ENCODE results near the gene HDAC4.

HDAC4 gene

DNA sequence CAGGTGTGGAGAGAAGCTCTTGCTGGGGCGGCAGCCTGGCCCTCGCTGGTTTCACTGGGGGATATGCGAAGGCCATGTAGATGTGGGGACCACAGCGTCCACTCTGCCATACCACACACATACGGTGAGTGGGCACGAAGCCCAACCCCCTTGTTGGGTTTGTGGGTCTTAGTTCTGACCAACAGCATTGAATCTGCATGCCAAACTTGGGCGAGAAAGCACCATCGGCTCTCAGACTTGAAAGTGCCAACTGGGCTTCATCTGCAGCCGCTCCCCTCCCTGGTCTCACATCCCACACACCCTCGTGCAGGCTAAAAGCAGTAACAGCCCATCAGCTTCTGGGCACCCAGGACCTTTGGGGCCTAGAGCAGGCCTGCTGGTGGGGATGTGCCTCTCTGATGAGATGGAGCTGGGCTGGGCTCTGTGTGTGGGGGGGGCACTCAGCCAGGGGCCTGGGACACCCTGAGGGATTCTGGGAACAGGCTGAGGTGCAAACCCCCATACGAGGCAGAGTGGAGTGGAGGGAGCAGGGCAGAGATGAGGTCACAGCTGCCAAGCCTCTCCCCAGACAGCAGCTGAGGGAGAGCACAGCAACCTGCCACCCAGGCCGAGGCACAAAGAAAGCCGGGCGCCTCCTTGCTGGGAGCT, 288.6 kb downstream of the HDAC4 start:
- DNase-seq, result no peak

DNA sequence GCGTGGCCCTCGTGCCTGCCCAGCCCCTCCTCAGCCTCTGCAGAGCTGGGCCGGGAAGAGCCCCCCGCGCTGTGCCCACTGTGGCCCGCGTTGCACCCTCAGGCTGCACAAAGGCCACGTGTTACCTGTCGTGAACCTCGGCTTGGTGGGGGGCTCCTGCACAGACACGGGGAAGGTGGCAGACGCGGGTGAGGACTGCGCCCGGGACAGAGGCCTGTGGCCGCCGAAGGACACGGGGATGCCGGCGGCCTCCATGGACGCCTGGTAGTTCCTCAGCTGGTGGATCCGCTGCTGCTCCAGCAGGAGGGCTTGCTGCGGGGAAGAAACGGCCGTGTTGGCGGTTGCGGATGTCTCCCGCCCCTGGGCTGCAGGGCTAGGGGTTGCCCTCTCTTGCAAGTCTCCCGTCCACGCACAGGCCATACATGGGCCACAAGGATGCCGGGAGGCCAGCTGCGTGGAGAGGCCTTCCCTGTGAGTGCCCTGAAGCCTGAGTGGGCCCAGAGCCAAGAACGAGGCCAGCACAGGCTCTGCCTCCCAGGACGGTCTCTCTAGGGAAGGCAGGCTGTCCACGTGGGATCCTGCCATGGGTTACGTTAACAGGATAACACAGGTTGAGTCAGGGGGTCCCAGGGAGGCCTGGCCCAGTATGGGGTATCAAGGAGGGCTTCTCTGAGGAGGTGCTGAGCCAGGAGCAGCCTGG, 289.3 kb downstream of the HDAC4 start:
- no peak for DNase-seq

DNA sequence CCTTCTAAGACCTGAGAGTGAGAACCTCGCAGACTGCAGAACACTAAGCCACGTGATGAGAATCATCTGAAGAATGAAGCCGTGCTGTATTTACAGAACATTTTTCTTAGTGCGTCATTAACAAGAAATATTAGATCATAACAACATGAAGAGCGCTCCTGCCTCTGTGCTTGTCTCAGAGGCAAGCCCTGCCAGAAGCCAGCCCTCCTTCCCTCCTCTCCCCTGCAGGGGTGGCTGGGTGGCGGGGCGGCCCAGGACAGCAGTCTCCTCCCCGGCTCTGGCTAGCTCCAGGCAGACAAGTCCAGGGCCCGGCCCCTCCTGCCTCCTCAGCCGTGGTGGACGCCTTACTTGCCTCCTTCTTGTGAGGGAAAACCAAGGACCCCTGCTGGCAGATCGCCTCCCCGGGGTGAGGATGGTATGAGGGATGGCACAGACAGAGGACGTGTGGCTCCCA, 290.2 kb downstream of the HDAC4 start:
- DNase-seq, result no peak

DNA sequence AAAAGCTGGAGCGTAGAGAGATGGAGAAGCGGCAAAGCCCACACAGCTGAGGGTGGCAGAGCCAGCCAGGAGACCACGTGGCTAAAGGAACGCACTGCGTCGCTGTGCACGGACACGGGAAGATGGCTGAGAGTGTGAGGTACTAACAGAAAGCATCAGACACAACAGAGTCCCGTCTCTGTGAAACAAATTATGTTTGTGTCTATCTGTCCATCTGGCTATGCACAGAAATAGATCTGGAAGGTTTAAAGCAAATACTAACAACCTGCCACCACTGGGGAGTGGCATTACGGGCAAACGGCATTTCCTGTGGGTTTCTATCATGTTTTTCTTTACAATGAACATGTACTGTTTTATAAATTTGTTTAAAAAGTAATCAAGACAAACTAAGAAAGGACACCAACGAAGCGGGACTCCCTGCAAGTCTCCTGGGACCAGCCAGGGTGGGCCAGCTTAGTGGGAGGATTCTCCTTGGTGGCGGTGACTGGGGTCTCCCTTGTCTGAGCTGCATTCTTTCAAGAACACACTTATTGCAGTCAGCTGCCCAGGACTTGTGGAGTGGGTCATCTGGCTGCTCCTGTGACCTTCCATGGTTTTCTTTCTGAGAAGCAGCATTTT, 290.8 kb downstream of the HDAC4 start:
- no peak for DNase-seq

DNA sequence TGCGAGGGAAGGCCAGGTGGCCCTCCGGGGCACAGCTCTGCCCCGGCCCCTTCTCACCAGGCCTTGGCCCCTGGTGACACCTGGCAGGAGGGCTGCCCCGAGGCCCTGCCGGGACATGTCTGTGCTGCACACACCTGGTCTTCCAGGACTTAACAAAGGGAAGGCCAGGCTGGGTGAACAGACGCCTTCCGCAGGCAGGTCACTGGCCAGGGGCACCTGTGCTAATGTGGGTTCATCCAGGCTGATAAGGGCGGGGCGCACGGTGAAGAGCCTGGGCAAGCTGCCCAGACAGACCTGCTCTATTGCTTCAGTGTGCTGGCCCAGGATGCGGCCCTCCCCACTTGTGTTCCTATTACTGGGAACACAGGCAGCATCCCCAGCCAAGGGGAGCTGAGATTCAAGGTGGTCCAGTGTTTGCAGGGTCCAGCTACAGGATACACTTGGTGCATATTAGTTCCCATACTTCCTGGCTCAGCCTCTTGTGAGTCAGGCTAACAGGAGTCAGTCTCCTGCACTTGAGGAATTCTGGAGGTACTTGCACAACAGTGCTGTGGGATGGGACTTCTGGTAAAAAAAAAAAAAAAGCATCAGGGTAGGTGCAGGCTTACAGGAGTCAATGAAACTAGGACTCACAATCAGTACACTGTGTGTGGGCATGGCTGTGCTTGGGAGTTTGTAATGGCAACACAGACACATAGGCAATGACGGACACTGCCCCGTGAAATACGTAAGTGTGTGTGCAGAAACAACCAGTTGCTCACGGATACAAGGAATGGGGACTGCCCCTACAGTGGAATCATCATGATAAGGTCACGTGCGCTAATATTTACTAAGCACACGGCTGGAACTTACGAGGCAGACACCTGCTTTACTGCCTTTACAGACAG, 291.5 kb downstream of the HDAC4 start:
- DNase-seq, result no peak

DNA sequence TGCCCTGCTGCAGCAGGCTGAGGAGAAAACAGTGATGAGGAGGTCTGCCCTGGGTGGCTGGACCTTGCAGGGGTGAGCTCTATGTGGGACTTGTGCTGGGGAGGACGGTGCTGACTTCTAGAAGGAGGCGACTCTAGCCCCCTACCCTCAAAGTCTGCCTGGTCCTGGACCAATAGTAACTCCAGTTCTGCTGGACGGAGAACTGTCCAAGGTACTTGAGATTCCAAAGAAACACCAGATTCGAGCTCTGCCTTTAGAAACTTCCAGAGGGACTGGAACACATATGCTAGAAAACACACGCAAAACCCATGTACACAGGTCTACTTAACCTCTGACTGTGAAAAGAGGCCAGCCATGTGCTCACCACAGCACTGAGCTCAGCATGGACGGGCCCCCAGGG, 292.4 kb downstream of the HDAC4 start:
- DNase-seq, result no peak

DNA sequence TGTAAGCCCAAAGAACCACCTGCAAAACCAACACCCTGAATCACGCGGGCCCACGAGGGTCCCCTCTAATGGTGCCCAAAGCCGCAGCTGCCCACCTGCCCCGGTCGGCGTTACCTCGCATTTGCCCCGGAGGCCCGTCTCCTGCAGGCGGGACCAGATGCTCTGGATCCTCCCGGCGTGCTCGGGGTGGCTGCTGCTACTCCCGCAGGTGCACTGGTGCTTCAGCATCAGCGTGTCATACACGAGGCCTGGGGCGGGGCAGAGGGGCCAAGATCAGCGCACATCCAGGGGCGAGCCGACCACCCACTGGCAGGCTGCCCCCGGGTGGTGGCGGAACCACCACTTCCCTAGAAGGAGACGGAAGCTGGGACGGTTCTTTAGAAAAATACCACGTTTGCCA, 292.9 kb downstream of the HDAC4 start:
- DNase-seq, result no peak

DNA sequence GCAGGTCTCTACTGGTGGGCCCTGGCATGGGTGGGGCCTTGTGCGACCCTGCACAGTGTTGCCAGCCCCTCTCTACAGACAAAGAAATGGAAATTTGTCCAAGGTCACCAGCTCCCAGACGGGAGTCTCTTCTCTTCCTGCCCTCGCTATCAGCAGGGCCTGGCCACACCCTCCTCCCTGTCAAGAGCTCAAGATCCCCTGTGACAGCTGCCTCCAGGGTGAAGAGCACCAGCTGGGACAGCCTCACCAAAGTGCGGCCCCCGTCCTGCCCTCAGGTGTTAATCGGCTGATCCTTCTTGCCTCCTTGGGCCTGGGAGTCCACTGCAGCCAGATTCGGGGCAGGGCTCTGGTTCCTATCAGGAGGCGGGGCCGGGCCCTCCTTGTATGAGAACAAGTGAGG, 293.9 kb downstream of the HDAC4 start:
- no peak for DNase-seq

DNA sequence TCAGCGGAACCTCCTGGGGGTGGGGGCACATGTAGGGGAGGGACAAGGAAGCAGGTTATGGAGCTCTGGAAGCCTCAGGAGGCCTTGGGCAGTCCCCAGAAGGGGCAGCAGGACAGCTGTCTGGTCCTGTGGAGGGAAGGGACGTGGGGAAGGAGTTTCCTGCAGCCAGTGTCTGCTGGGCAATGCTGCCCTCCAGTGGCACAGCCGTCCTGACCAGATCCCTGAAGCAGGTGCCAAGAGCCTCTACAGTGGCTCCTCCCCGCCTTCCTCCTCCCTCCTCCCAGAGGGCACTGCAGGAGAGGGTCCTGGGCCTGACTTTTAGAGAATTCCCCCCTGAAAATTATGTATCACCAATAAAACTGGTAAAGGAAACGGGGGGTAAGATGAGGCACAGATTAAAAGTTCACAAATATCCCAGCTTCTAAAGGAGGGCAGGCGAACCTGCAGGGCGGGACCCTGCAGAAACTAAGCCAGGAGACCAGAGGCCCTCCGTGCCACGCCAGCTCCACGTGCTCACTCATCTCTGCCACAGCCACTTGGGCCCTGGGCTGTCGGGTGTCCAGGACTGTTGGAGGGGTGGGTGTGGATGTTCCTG, 294.4 kb downstream of the HDAC4 start:
- DNase-seq, result peak; percentile 62

DNA sequence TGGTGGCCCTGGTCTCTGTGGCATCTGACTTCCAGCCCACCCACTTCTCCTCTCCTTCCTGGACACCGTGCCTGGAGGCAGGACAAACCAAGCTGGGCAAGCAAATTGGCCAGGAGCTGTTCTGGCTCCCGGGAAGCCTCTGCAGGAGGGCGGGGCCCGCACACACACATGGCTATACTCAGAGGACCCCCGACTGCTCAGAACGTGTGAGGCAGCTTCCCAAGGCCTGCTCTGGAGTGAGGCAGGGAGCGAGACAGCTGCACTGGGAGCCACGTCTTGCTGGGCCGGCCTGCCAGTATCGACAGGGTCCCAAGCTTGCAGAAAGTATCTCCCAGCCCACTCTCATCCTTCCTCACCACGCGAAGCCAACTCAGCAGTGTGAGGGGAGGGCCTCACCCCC, 295.6 kb downstream of the HDAC4 start:
- no peak for DNase-seq

DNA sequence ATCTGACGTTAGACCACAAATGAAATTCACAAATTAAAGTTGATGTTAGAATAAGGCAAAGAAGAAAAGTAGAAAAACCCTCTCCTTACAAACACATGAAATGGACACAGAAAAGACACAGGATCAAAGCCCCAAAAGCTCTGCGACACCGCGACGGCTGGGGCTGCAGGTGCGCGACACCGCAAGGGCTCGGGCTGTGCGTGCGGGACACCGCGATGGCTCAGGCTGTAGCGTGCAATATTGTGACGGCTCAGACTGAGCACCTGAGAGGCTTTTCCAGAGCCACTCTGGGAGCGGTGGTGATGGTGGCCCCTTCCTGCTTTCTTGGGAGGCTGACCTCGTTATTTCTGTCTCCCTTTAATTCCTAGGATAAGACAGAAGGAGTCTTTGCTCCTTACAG, 296.0 kb downstream of the HDAC4 start:
- no peak for DNase-seq

DNA sequence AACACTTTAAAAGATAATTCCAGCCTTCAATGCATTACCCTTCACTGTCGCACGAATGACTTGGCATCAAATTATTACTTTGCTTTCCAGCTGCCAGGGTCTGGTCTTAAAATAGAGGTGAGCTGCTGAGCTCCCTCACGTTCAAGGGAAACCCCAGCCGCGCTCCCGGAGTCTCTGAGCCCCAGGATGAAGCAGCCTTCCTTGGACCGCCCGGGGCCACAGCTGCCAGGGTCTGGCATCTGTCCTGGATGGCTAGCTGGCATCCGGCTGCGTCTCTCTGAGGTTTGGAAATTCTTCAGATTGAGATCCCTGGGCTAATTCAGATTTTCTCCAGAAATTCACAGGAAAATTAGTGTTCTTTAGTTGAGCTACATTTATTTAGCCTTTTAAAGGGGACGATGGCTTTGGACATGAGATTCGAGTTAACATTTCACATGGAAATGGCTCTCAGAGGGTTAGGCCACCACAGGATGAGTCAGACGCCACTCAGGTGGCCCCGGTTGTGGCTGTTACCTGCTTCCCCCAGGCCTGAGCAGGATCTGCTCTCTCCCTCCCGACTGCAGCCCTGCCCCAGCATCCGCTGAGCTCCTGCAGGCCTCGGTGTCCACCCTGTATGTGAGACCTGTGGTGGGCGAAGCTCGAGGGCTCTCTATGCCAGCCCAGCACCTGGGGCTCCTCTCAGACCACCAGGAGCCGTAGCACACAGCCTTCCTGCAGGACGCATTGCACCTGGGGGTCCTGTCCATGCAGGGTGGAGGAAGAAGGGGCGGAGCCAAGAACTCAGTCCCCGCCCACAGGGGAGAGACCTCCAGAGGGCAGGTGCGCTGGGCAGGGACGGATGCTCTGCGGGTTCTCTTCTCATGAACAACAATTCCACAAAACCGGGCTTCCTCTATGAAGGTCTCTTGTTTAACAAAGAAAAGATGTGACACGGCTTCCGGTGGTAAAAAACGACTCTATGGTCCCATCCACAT, 297.4 kb downstream of the HDAC4 start:
- no peak for DNase-seq

DNA sequence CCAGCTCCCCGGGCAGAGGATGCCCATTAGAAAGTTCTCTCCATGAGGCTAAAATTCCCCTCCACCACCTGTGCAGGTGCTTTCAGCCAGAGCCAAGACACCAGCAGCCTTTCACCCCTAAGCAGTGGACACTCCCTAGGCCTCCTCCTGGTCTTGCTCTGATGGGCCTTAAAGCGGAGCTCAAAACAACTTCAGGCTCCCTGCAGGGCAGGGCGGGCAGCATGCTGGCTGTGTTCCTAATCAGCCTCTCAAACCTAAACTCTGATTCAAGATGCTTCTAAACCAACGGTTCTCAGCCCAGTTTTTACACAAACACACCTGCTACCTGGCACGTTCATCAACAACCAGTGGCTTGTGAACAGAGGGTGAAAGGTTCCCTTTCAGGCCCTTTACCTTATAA, 298.6 kb downstream of the HDAC4 start:
- no peak for DNase-seq

DNA sequence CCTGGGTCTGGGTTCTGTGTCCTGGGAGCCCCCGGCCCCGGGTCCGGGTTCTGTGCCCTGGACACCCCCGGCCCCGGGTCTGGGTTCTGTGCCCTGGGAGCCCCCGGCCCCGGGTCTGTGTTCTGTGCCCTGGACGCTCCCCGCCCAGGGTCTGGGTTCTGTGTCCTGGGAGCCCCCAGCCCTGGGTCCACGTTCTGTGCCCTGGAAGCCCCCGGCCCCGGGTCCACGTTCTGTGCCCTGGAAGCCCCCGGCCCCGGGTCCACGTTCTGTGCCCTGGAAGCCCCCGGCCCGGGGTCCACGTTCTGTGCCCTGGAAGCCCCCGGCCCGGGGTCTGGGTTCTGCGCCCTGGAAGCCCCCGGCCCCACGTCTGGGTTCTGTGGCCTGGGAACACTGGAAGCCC, 299.0 kb downstream of the HDAC4 start:
- no peak for DNase-seq

DNA sequence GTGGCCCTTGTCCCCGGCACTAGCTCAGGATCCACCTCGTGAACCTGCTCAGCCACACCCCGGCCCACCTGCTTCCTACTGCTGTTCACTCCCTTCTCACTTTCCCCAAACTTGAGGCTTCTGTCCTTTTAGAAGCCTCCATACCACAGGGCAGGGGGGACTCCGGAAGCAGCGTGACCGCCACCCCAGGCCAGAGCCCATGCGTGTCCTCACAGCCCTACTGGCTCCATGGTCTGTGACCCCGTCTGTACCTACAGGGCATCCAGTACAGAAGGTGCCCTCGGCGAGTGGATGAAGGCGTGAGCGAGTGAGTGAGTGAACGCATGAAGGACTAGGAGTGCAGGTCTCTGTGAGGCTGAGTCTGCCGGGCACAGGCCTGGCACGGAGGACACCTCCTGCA, 299.7 kb downstream of the HDAC4 start:
- no peak for DNase-seq

DNA sequence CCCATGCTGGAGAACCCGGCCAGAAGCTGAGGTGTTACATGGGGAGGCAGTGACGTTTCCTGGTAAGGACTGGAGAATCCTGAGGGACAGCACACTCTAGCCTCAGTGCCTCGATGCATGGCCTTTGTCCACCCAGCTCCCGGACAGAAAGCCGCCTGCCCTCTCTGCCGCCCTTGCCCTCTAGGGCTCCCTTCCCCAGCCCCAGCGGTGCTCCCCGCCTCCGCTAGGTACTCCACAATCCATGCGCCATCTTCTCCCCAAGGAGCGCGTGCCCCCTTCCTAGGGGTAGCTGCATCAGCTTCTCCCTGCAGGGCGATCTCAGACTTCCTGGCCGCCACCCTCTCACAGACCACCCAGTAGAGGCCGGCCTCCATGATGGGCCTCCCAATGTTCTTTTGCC, 301.3 kb downstream of the HDAC4 start:
- no peak for DNase-seq

DNA sequence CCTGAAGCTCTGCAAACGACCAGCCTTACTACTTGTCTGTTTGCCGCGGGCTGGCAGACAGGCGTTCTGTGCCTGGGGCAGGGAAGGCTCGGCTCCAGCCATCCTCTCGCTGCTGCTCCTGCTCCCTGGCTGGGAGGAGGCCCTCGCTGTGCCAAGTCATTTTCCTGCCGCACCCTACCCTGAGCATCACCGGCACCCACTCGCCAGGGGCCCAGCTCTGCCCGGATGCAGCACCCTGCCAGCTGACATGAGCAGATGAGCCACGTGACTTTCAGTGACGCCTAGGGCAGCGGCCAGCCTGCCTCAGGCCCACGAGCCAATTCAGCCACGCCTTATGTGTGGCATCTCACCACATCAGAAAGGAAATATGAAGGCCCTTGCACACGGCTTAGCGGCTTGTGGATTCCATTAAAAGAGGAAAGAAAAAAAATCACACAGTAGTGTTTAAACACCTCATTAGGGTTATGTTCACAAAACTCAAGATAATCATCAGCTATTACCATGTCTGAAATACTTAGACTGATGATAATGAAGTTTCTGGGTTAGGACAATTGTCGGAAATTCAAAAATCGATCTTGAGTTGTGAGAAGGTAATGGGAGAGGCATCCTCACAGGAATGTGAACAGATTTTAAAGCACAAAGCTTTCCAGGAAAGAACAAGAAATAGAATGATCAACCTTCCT, 302.4 kb downstream of the HDAC4 start:
- no peak for DNase-seq

DNA sequence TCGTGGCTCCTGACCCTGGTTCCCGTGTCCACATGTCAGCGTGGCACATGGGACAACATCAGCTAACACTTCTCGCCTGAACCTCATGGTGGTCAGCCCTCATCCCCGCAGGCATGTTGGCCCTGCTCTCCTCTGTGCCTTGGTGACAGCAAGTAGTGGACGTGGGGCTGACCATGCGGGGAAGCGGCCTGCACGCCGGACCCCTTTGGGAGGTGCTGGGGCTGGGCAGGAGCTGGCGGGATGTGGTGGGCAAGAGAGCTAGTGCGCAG, 303.5 kb downstream of the HDAC4 start:
- no peak for DNase-seq

DNA sequence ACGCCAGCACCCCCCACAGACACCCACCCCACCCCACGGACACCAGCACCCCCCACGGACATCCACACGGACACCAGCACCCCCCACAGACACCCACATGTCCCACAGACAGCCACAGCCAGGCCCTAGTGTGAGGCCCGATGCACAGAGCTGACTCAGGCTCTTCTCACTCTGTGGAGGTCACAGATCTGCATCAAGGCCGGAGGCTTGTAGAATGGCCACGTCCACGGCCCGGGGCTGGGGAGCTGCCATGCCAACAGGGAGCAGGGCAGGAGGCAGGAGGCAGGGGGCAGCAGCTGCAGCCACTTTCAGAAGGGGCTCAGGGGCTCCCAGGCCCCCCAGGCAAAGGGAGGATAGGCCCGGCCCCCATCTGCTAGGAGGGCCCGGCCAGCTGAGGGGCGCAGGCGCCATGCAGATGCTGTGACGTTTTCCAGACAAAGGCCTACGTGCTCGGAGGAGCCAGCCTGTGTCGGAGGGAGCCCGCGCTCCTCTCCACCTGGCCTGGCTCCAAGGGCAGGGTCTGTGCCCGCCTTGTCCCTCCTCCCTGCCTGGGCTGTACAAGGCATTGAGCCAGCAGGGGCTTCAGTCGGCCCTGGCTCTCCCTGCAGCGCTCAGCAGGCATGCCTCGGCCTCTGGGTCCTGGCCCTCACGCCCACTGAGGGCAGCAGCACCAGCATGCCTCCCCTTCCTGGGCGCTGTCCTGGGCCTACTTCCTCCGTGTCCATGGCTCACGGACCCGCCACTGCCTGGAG, 304.0 kb downstream of the HDAC4 start:
- no peak for DNase-seq

DNA sequence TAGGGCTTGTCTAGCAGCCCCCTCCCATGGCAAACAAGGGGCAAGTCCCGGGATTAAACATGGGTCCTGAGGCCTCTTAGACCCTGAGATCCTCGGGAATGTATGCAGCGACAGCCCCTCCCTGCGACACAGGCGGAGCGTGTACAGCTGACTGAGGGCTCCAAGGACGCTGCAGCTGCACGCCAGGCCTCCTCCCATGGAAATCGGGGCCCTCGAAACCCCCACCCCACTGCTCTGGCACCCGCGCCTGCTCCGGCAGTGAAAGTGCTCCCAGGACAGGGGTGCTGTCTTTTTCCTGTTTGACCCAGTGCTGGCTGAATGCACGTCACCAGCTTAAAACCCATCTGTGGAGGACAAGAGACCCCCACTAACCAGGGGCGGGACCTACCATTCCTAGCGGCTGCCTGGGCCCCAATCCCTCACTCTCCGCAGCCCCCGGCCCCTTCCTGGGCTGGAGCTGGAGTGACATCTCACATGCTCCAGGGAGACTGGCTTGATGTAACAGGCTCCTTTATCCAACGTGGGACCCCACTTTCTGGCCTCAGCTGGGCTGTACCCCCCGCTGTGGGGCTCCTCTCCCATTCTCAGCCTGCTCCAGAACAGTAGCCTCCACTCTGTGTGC, 305.2 kb downstream of the HDAC4 start:
- peak; percentile 60 for DNase-seq

Measured in right forelimb (tissue), 1 donor.